Neural cell (in vitro differentiated cells): ENCODE measurements around the gene SOX5.

Experiments
- EP300 ChIP-seq: fragments of 450-650 bp; conservative IDR thresholded peaks from 2 replicates; pipeline ENCODE4 v1.6.1; 2014; ENCODE audit warnings: antibody characterized with exemption, mild to moderate bottlenecking, moderate library complexity; ENCODE audit not compliant: poor library complexity, severe bottlenecking
- EZH2 ChIP-seq: fragments of 200-600, 300-800 bp; shearing (Covaris generic), sonication (generic); IDR thresholded peaks from 2 replicates; pipeline ENCODE4 v1.6.1; 2014; ENCODE audit warnings: antibody characterized with exemption, low read length, borderline replicate concordance, mild to moderate bottlenecking; ENCODE audit not compliant: insufficient read depth, poor library complexity, severe bottlenecking
- POLR2AphosphoS5 ChIP-seq: IDR thresholded peaks from 2 replicates; pipeline ENCODE4 v1.6.1; 2012
- RAD21 ChIP-seq: fragments of 450-650 bp; conservative IDR thresholded peaks from 2 replicates; pipeline ENCODE4 v1.6.1; 2014; ENCODE audit warnings: antibody characterized with exemption, mild to moderate bottlenecking, moderate library complexity
- SMC3 ChIP-seq: fragments of 450-650 bp; conservative IDR thresholded peaks from 2 replicates; pipeline ENCODE4 v1.6.1; 2014; ENCODE audit warnings: antibody characterized with exemption, mild to moderate bottlenecking, moderate library complexity; ENCODE audit not compliant: poor library complexity
- TAF1 ChIP-seq: IDR thresholded peaks from 2 replicates; pipeline ENCODE4 v1.6.1; 2012; ENCODE audit warnings: low read depth
- TF ChIP-seq, protein P1 (sequence below): fragments of 450-650 bp; IDR thresholded peaks from 2 replicates; pipeline ENCODE4 v1.5.1; 2014; ENCODE audit warnings: antibody characterized with exemption, mild to moderate bottlenecking, moderate library complexity; ENCODE audit not compliant: poor library complexity, severe bottlenecking
- TF ChIP-seq, protein P2 (sequence below): IDR thresholded peaks from 2 replicates; pipeline ENCODE4 v1.6.1; 2012; ENCODE audit warnings: borderline replicate concordance

DNA sequence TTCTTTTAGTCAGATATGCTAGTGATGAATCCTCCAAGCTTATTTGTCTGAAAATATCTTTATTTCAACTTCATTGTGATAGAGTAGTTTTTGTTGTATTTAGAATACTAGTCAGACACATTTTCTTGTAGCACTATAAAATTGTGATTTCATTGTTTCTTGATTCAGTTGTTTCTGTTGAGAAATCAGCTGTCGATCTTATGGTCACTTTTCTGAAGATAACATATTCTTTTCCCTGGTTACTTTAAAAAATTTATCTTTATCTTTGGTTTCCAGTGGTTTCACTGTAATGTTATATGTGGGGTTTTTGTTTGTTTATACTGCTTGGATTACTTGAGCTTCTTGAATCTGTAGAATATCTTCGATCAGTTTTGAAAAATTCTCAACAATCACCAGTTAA lies 426.1 kb downstream of the SOX5 start:
- TF ChIP-seq RAD21 (no peak), TAF1 (no peak), POLR2AphosphoS5 (no peak), EP300 (no peak), EZH2 (no peak), SMC3 (no peak)
- TF ChIP-seq, protein P1, sequence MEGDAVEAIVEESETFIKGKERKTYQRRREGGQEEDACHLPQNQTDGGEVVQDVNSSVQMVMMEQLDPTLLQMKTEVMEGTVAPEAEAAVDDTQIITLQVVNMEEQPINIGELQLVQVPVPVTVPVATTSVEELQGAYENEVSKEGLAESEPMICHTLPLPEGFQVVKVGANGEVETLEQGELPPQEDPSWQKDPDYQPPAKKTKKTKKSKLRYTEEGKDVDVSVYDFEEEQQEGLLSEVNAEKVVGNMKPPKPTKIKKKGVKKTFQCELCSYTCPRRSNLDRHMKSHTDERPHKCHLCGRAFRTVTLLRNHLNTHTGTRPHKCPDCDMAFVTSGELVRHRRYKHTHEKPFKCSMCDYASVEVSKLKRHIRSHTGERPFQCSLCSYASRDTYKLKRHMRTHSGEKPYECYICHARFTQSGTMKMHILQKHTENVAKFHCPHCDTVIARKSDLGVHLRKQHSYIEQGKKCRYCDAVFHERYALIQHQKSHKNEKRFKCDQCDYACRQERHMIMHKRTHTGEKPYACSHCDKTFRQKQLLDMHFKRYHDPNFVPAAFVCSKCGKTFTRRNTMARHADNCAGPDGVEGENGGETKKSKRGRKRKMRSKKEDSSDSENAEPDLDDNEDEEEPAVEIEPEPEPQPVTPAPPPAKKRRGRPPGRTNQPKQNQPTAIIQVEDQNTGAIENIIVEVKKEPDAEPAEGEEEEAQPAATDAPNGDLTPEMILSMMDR = no peak
- TF ChIP-seq, protein P2, sequence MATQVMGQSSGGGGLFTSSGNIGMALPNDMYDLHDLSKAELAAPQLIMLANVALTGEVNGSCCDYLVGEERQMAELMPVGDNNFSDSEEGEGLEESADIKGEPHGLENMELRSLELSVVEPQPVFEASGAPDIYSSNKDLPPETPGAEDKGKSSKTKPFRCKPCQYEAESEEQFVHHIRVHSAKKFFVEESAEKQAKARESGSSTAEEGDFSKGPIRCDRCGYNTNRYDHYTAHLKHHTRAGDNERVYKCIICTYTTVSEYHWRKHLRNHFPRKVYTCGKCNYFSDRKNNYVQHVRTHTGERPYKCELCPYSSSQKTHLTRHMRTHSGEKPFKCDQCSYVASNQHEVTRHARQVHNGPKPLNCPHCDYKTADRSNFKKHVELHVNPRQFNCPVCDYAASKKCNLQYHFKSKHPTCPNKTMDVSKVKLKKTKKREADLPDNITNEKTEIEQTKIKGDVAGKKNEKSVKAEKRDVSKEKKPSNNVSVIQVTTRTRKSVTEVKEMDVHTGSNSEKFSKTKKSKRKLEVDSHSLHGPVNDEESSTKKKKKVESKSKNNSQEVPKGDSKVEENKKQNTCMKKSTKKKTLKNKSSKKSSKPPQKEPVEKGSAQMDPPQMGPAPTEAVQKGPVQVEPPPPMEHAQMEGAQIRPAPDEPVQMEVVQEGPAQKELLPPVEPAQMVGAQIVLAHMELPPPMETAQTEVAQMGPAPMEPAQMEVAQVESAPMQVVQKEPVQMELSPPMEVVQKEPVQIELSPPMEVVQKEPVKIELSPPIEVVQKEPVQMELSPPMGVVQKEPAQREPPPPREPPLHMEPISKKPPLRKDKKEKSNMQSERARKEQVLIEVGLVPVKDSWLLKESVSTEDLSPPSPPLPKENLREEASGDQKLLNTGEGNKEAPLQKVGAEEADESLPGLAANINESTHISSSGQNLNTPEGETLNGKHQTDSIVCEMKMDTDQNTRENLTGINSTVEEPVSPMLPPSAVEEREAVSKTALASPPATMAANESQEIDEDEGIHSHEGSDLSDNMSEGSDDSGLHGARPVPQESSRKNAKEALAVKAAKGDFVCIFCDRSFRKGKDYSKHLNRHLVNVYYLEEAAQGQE = no peak
